GM10248 (cell line): Measurements from ENCODE around the gene ACOXL.

Source experiments
- CTCF ChIA-PET: fragments of 300-600 bp; sonication (Branson Sonifier 250); formaldehyde crosslinking; extraction: SDS; loops from one replicate; lab custom pipeline; 2021; ENCODE audit warnings: antibody characterized with exemption; lab: Yijun Ruan, JAX
- POLR2A ChIA-PET: fragments of 350-650 bp; sonication (Branson Sonifier 250); formaldehyde crosslinking; extraction: SDS; loops from one replicate; lab custom pipeline; 2020; ENCODE audit warnings: antibody characterized with exemption; lab: Yijun Ruan, JAX
- DNase-seq: peaks from one replicate; pipeline ENCODE4 v3.0.0; 2012; ENCODE audit errors: extremely low spot score
- TF ChIP-seq, protein P1 (sequence below): IDR thresholded peaks from 2 replicates; pipeline ENCODE4 v1.5.1; 2012; ENCODE audit warnings: mild to moderate bottlenecking, low read depth; ENCODE audit errors: extremely low read depth, missing control alignments, control extremely low read depth

Gene ACOXL

DNA sequence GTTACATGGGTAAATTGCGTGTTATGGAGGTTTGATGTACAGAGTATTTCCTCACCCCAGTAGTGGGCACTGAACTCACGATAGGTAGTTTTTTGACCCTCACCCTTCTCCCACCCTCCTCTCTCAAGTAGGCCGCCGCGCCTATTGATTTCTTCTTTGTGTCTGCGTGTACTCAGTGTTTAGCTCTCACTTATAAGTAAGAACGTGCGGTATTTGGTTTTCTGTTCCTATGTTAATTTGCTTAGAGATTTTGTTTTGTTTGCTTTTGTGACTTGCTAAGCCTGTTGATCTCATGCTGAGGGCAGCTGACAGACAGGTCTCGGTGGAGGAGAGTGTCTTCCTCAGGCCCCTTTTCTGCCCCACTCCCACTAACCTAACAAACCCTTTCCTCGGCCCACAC lies 36.2 kb downstream of the ACOXL start:
- POLR2A ChIA-PET: no interaction called here
- CTCF ChIA-PET: interaction anchor here (1.3 to 6.2 kb wide), 2 partner anchors 12 to 25 kb away, joined by 3 to 40 read pairs; no protein-coding TSS in a partner anchor
- no peak for DNase-seq
- TF ChIP-seq, protein P1, sequence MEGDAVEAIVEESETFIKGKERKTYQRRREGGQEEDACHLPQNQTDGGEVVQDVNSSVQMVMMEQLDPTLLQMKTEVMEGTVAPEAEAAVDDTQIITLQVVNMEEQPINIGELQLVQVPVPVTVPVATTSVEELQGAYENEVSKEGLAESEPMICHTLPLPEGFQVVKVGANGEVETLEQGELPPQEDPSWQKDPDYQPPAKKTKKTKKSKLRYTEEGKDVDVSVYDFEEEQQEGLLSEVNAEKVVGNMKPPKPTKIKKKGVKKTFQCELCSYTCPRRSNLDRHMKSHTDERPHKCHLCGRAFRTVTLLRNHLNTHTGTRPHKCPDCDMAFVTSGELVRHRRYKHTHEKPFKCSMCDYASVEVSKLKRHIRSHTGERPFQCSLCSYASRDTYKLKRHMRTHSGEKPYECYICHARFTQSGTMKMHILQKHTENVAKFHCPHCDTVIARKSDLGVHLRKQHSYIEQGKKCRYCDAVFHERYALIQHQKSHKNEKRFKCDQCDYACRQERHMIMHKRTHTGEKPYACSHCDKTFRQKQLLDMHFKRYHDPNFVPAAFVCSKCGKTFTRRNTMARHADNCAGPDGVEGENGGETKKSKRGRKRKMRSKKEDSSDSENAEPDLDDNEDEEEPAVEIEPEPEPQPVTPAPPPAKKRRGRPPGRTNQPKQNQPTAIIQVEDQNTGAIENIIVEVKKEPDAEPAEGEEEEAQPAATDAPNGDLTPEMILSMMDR: no peak

DNA sequence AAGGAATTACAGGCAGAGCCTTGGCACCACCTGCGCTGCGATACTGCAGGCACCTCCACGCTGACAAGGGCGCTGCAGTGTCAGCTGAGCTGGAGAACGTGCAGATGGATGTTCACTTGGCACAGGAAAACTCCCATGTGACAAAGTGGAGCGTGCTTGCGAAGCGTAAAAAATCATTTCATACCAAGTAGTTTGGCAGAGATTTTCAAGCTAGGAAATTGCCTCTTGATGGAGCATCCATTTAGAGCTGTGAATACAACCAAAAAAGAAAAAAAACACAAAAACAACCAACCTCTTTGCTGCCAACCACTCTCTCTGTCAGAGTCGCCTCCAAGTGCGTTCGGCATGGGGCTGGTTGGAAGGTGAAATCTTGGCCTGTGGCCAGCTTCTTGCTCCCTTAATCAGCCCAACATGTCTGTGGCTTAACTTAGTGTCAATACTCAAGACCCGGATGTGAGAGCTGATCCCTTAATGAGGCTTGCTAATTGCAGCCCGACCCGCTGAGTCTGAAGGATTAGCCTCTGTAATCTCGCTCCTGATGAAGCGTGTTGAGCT lies 38.1 kb downstream of the ACOXL start:
- POLR2A ChIA-PET: no interaction called here
- TF ChIP-seq, protein P1: no peak
- CTCF ChIA-PET: interaction anchor here (0.9 to 6.2 kb wide), 4 partner anchors 10 to 29 kb away, joined by 3 to 40 read pairs (median 7); no protein-coding TSS in a partner anchor
- DNase-seq: no peak

DNA sequence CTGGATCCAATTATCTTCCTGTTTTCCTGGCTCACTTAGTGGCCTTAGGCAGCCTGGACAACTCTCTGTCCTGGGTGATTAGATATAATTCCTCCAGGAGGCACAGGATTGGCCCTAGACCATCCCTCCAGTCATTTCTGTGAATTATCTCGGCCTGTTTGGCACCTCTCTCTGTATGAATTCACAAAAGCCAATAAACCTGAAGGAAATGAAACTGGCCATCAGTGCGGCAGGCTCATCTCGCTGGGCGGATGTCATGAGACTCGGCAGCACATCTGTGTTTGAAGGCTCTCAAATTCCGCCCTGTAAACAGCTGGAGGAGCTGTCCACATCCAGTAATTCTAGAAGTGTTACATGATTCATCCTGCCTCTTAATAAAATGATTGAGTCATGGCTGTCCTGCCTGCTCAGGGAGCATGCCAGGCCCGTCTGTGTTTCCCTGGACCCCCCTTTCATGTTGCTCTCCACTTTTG lies 38.6 kb downstream of the ACOXL start:
- no peak for DNase-seq
- TF ChIP-seq, protein P1: no peak
- ChIA-PET CTCF (interaction anchor here (0.9 to 6.2 kb wide), 5 partner anchors 10 to 326 kb away, joined by 3 to 40 read pairs (median 6); no protein-coding TSS in a partner anchor), POLR2A (no interaction called here)

DNA sequence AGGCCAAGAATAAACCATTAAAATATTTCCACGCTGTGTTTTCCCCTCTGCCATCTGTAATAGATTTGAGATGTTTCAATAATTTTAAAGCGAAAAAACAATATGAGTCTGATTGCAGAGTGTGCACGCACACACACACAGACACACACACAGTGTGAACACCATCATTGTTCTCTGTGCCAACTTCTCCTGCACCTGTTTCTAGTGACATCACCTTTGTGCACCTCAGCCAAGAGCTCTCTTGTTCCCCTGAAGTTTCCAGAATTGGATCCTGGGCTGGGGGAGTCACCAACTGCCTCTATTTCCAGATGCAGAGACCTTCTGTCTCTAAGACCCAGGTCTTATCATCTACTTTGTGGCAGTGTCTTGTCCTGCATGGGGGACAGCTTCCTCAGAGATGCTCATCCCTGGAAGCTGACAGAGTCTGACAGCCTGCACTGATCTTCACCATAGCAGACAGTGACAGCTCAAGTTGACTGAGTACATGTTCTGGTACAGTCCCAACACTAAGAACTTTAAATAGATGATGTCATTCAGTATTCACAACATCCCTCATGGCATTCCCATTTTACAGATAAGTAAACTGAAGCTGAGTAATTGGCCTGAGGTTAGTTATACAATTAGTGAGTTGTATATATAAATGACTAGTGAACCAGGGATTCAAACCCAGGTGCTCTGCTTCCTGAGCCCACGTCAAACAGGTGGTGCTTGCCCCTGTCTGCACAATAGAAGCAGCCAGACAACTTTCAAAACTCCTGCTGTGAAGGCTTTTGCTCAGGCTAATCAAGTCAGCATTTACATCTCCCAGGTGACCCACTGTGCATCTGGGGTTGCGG lies 39.4 kb downstream of the ACOXL start:
- CTCF ChIA-PET: interaction anchor here (1.4 to 6.2 kb wide), 5 partner anchors 10 to 325 kb away, joined by 3 to 40 read pairs (median 8); no protein-coding TSS in a partner anchor
- POLR2A ChIA-PET: no interaction called here
- no peak for DNase-seq
- TF ChIP-seq, protein P1: no peak

DNA sequence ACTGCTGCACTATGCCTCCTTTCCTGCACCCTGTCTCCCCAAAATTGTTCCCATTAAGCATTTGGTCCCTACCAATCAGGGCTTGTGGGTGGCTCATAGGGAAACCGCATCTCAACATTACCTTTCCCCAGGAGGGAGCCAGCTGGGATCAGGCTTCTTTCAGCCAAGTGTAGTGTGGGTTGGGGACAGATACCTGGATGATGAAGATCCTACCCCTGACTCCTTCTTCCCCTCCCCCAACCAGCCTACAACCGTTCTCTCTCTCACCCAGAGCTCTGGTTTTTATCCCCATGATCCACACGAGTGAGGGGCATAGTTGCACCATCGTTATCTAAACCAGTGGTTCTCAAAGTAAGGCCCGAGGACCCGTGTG lies 40.0 kb downstream of the ACOXL start:
- TF ChIP-seq, protein P1: no peak
- CTCF ChIA-PET: interaction anchor here (1.4 to 6.2 kb wide), 3 partner anchors 9 to 325 kb away, joined by 3 to 40 read pairs (median 8); no protein-coding TSS in a partner anchor
- POLR2A ChIA-PET: no interaction called here
- DNase-seq: no peak

DNA sequence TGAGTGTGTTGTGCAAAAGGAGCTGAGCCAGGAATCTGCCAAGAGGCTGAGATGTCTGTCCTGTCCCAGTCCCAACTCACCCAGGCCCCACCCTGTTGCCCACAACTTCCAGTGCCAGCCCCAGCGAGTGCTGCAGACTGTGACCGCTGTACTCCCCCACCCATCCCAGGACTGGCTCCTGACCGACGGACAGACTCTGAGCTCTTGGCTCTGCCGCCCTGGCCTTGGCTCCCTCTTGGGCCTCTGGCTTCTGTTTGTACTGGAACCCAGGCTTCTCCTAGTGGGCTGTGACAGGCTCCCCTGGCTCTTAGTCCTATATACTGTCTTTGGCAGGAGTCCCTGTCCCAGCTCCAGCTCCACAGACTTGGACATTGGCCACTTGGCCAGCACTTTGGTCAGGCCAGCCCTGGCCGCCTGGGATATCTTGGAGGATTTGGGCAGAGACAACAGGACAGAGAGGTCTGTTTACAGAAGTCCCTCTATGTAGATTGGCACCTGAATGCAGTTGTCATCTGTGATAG lies 41.1 kb downstream of the ACOXL start:
- POLR2A ChIA-PET: no interaction called here
- DNase-seq: no peak
- CTCF ChIA-PET: interaction anchor here (1.3 to 6.2 kb wide), 4 partner anchors 8 to 39 kb away, joined by 3 to 40 read pairs (median 6); no protein-coding TSS in a partner anchor
- TF ChIP-seq, protein P1: no peak
